Panc1 (cell line): ENCODE measurements around the gene EEIG2. TPM values are rescaled to one million over a fixed set of nuclear protein-coding genes. Genes with fewer than 3 reads are reported as not detected.

Experiments used
- ATAC-seq: fragments of 200-7000 bp; cut with Tn5 transposase; 2 replicates; pipeline ENCODE4 v1.9.1; 2020; ENCODE audit warnings: mild to moderate bottlenecking, moderate library complexity
- BruUV-seq: library from RNA; stranded (reverse); fragments of 400-500 nt; replicated peaks from 2 replicates; lab custom pipeline; 2021; lab: Mats Ljungman, UMichigan
- CTCF ChIA-PET: fragments of 300-600 bp; sonication (Branson Sonifier 250); formaldehyde crosslinking; loops from one replicate; lab custom pipeline; 2022; ENCODE audit warnings: antibody characterized with exemption; lab: Charles Lee
- POLR2A ChIA-PET: fragments of 300-600 bp; sonication (Branson Sonifier 250); formaldehyde crosslinking; loops from one replicate; lab custom pipeline; 2022; ENCODE audit warnings: antibody characterized with exemption; lab: Charles Lee
- DNase-seq: peaks from one replicate; pipeline ENCODE4 v3.0.0-alpha.2; 2010; ENCODE audit warnings: low read depth, low spot score
- H3K27ac ChIP-seq: 2 replicates; pipeline ENCODE4 v1.5.1; 2011; ENCODE audit warnings: mild to moderate bottlenecking, low read length, inconsistent platforms
- H3K27me3 ChIP-seq: fragments of 200-500 bp; sonication (Bioruptor generic); 2 replicates; pipeline ENCODE4 v1.6.0; 2014; ENCODE audit warnings: low read length, inconsistent platforms; ENCODE audit not compliant: control insufficient read depth, insufficient read depth
- H3K36me3 ChIP-seq: fragments of 200-500 bp; sonication (Bioruptor generic); 2 replicates; pipeline ENCODE4 v1.5.1; 2014; ENCODE audit warnings: inconsistent platforms, mild to moderate bottlenecking, low read length, moderate library complexity; ENCODE audit not compliant: control insufficient read depth, insufficient read depth
- H3K4me1 ChIP-seq: 2 replicates; pipeline ENCODE4 v1.5.1; 2011; ENCODE audit warnings: inconsistent platforms, mild to moderate bottlenecking, low read length, moderate library complexity; ENCODE audit not compliant: control insufficient read depth, insufficient read depth
- H3K4me3 ChIP-seq, 2 experiments: 2 replicates each; pipeline ENCODE4 v1.5.1; 2011 to 2012; ENCODE audit warnings: low read depth in 2 of 2, low read length in 2 of 2, mild to moderate bottlenecking in 2 of 2, inconsistent platforms in 1 of 2, moderate library complexity in 1 of 2
- H3K9me3 ChIP-seq: fragments of 200-500 bp; sonication (Bioruptor generic); 2 replicates; pipeline ENCODE4 v1.5.1; 2014; ENCODE audit warnings: low read depth, mild to moderate bottlenecking, inconsistent platforms, low read length, moderate library complexity; ENCODE audit not compliant: control insufficient read depth, insufficient read depth
- POLR2AphosphoS5 ChIP-seq: IDR thresholded peaks from 2 replicates; pipeline ENCODE4 v1.6.1; 2012; ENCODE audit warnings: mild to moderate bottlenecking, low read depth, low read length, moderate library complexity
- SIN3A ChIP-seq: IDR thresholded peaks from 2 replicates; pipeline ENCODE4 v1.6.1; 2012; ENCODE audit warnings: low read depth, mild to moderate bottlenecking, low read length, moderate library complexity, borderline replicate concordance; ENCODE audit not compliant: insufficient read depth
- TCF7L2 ChIP-seq: IDR thresholded peaks from 2 replicates; pipeline ENCODE4 v1.6.1; 2011; ENCODE audit warnings: mild to moderate bottlenecking, low read depth, low read length, inconsistent platforms
- in situ Hi-C: cut with HindIII; loops from 2 replicates; pipeline ENCODE4 v1.10.0; 2016; ENCODE audit warnings: low sequenced_read_pairs, low pct_unique_long_range_greater_than_20kb
- intact Hi-C: fragments of 100-400 bp; cut with micrococcal nuclease; formaldehyde crosslinking; loops from one replicate; pipeline ENCODE4 v1.10.0; 2022; ENCODE audit not compliant: unreplicated experiment
- total RNA-seq: library from RNA; stranded (reverse); gene quantifications from one replicate; pipeline ENCODE4 v1.2.1, GENCODE V29; 2021; ENCODE audit not compliant: unreplicated experiment
- TF ChIP-seq, protein P1 (sequence below): fragments of 450-650 bp; IDR thresholded peaks from 2 replicates; pipeline ENCODE4 v1.5.1; 2017; ENCODE audit warnings: mild to moderate bottlenecking
- TF ChIP-seq, protein P2 (sequence below), 2 experiments: IDR thresholded peaks; 2 replicates each; pipeline ENCODE4 v1.6.1; 2011 to 2012; ENCODE audit warnings: low read depth in 2 of 2, control low read depth in 1 of 2, low read length in 1 of 2, mild to moderate bottlenecking in 1 of 2, moderate library complexity in 1 of 2; ENCODE audit not compliant: insufficient read depth in 1 of 2

The EEIG2 gene
- total RNA-seq, 1 experiment from 2014 or later, result 5.4 TPM

- Histone ChIP-seq H3K27me3 (no peaks in the 10 kb centered on the region), H3K9me3 (no peaks in the 10 kb centered on the region), H3K27ac (no peak overlapping the region), H3K4me3 (no peak overlapping the region), H3K36me3 (no peaks in the 10 kb centered on the region), H3K4me1 (no peaks in the 10 kb centered on the region)
- CTCF ChIA-PET, result no interaction called here
- DNase-seq (no peak), ATAC-seq (no peak)
- intact Hi-C loops (no loop called here), in situ Hi-C loops (no loop called here)
- no TSS peak for BruUV-seq
- no peak for TF ChIP-seq SIN3A
- POLR2A ChIA-PET, result no interaction called here
Observed at GRCh38 chr1:108524676-108525075, 35.2 kb upstream of the EEIG2 start.

- CTCF ChIA-PET, result no interaction called here
- DNase-seq (no peak), ATAC-seq (no peak)
- Histone ChIP-seq H3K4me3 (no peak overlapping the region), H3K27ac (no peak overlapping the region), H3K36me3 (no peaks in the 10 kb centered on the region), H3K9me3 (no peaks in the 10 kb centered on the region), H3K27me3 (no peaks in the 10 kb centered on the region), H3K4me1 (no peaks in the 10 kb centered on the region)
- POLR2A ChIA-PET, result no interaction called here
- TF ChIP-seq, protein P1, sequence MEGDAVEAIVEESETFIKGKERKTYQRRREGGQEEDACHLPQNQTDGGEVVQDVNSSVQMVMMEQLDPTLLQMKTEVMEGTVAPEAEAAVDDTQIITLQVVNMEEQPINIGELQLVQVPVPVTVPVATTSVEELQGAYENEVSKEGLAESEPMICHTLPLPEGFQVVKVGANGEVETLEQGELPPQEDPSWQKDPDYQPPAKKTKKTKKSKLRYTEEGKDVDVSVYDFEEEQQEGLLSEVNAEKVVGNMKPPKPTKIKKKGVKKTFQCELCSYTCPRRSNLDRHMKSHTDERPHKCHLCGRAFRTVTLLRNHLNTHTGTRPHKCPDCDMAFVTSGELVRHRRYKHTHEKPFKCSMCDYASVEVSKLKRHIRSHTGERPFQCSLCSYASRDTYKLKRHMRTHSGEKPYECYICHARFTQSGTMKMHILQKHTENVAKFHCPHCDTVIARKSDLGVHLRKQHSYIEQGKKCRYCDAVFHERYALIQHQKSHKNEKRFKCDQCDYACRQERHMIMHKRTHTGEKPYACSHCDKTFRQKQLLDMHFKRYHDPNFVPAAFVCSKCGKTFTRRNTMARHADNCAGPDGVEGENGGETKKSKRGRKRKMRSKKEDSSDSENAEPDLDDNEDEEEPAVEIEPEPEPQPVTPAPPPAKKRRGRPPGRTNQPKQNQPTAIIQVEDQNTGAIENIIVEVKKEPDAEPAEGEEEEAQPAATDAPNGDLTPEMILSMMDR, result no peak
- TF ChIP-seq TCF7L2 (no peak), SIN3A (no peak), POLR2AphosphoS5 (no peak)
- TF ChIP-seq, protein P2, sequence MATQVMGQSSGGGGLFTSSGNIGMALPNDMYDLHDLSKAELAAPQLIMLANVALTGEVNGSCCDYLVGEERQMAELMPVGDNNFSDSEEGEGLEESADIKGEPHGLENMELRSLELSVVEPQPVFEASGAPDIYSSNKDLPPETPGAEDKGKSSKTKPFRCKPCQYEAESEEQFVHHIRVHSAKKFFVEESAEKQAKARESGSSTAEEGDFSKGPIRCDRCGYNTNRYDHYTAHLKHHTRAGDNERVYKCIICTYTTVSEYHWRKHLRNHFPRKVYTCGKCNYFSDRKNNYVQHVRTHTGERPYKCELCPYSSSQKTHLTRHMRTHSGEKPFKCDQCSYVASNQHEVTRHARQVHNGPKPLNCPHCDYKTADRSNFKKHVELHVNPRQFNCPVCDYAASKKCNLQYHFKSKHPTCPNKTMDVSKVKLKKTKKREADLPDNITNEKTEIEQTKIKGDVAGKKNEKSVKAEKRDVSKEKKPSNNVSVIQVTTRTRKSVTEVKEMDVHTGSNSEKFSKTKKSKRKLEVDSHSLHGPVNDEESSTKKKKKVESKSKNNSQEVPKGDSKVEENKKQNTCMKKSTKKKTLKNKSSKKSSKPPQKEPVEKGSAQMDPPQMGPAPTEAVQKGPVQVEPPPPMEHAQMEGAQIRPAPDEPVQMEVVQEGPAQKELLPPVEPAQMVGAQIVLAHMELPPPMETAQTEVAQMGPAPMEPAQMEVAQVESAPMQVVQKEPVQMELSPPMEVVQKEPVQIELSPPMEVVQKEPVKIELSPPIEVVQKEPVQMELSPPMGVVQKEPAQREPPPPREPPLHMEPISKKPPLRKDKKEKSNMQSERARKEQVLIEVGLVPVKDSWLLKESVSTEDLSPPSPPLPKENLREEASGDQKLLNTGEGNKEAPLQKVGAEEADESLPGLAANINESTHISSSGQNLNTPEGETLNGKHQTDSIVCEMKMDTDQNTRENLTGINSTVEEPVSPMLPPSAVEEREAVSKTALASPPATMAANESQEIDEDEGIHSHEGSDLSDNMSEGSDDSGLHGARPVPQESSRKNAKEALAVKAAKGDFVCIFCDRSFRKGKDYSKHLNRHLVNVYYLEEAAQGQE (IDR thresholded peaks at IDR 0.05; ENCODE audit: insufficient read depth in 1 of 2, low read depth in 2 of 2, low read length in 1 of 2), result no peak
- intact Hi-C loops (no loop called here), in situ Hi-C loops (no loop called here)
- no TSS peak for BruUV-seq
Observed at GRCh38 chr1:108527135-108527534, 32.8 kb upstream of the EEIG2 start.

DNA sequence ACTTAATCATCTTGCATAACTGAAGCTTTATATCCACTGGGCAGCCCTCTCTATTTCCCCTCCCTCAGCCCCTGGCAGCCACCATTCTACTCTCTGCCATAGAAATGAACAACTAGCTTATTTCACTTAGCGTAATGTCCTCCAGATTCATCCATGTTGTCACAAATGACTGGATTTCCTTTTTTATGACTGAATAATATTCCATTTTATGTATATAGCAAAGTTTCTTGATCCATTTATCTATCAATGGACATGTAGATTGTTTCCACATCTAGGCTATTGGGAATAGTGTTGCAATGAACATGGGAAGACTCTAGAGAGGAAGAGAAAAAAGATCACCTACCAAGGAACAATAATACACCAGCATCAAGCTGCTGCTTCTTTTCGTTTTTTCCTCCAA, 32.1 kb upstream of the EEIG2 start:
- no peak for ATAC-seq

More for the DNA sequence above, 32.1 kb upstream of the EEIG2 start:
- DNase-seq, result no peak
- ChIA-PET POLR2A (no interaction called here), CTCF (no interaction called here)
- Histone ChIP-seq H3K27ac (no peak overlapping the region), H3K27me3 (no peaks in the 10 kb centered on the region), H3K9me3 (no peaks in the 10 kb centered on the region), H3K4me3 (no peak overlapping the region), H3K4me1 (no peaks in the 10 kb centered on the region), H3K36me3 (no peaks in the 10 kb centered on the region)
- BruUV-seq, result no TSS peak
- TF ChIP-seq TCF7L2 (no peak), POLR2AphosphoS5 (no peak), SIN3A (no peak)
- TF ChIP-seq, protein P1, result no peak
- TF ChIP-seq, protein P2 (IDR thresholded peaks at IDR 0.05; ENCODE audit: insufficient read depth in 1 of 2, low read depth in 2 of 2, low read length in 1 of 2), result no peak
- in situ Hi-C loops, result no loop called here
- intact Hi-C loops, result no loop called here
